Measurements from ENCODE around the gene CORO1C. TPM values are rescaled to one million over a fixed set of nuclear protein-coding genes. Genes with fewer than 3 reads are reported as not detected.

Gene CORO1C
- total and polyA plus RNA-seq, 9 of the 15 experiments (the other 6 are each of a cell fraction or from before 2014, with no cell fraction given) = 55.2 to 280 (median 150) TPM

GRCh38 chr12:108646600-108647579, 84.4 kb downstream of the CORO1C start:
- in situ Hi-C loops (cut with MboI) = no loop called here
- Histone ChIP-seq H3K9me1 (ENCODE audit: control insufficient read depth, insufficient read depth, low read length) (no peaks in the 10 kb centered on the region), H3K27ac (ENCODE audit: extremely low read depth, low read depth, low read length) (no peak overlapping the region), H3K4me2 (ENCODE audit: insufficient read depth, low read length) (no peak overlapping the region), H3K4me3 (no peak overlapping the region), H3K27me3 (ENCODE audit: control insufficient read depth in 2 of 2, insufficient read depth in 2 of 2, low read length in 2 of 2) (no peaks in the 10 kb centered on the region), H3K9me3 (replicated peaks; ENCODE audit: control insufficient read depth, insufficient read depth, low read depth, low read length) (no peaks in the 10 kb centered on the region), H2AFZ (ENCODE audit: low read depth, low read length) (no peak overlapping the region), H3K79me2 (ENCODE audit: control insufficient read depth, insufficient read depth, low read length) (no peaks in the 10 kb centered on the region), H4K20me1 (replicated peaks; ENCODE audit: control insufficient read depth, insufficient read depth, low read length) (no peaks in the 10 kb centered on the region), H3K36me3 (ENCODE audit: control insufficient read depth, insufficient read depth, low read length) (peaks cover 81% of the 10 kb centered on the region), H3K9ac (ENCODE audit: insufficient read depth in 1 of 2, low read depth in 2 of 2, low read length in 2 of 2) (no peak overlapping the region), H3K4me1 (replicated peaks in 1 of 2; ENCODE audit: control insufficient read depth in 2 of 2, insufficient read depth in 2 of 2, low read length in 2 of 2) (peaks cover 0 to 7% of the 10 kb centered on the region in 2 experiments; a peak in 4 of 5 replicates)
- peak; percentile 11 for FAIRE-seq
- TF ChIP-seq VEZF1 (CRISPR knock-in tag; IDR thresholded peaks at IDR 0.05) = no peak
- no peak for TF ChIP-seq WHSC1 (IDR thresholded peaks at IDR 0.05; ENCODE audit: low read length)
- 0 out of 2 replicates have a peak, but pooled peaks have one; percentile 12 for TF ChIP-seq POLR2AphosphoS5 (IDR thresholded peaks at IDR 0.05; ENCODE audit: control insufficient read depth, insufficient read depth, low read depth, low read length)
- WGBS (ENCODE audit: insufficient coverage, low coverage, missing lambda C conversion rate) = 82% methylated on average over 10 of the region's 10 CpGs
- no peak for DNase-seq (ENCODE audit: extremely low read depth in 1 of 4, low spot score in 3 of 4)
- ChIA-PET POLR2A (interaction anchor here (0.8 to 1.0 kb wide), 2 partner anchors 10 to 86 kb away, joined by 3 to 12 read pairs; partner anchors contain the start of gene SART3), CTCF (ENCODE audit: low intra/inter-chr PET ratio) (no interaction called here)
- intact Hi-C loops (cut with micrococcal nuclease) = no loop called here
- no TSS peak for BruUV-seq (replicated peaks)
- ATAC-seq = no peak
